Stimulated activated effector memory CD8-positive, alpha-beta T cell treated with anti-CD3 and anti-CD28 coated beads, Interleukin-12 subunit alpha, Interleukin-12 subunit beta, amount 100 ng/mL, for 72 hours (primary cell): ENCODE data around the gene PADI1.

Experiments used
- ATAC-seq: fragments of 150-1000 bp; cut with Tn5 transposase; 2 replicates; pipeline ENCODE4 v1.10.0; 2021
- DNase-seq, 2 donors: peaks; one replicate each; pipeline ENCODE4 v3.0.0; 2021 to 2022; ENCODE audit warnings: low spot score in 2 of 2
- H3K27ac Mint-ChIP-seq: one replicate; pipeline ENCODE4 v1.8.0; 2022; ENCODE audit warnings: mild to moderate bottlenecking, mixed read lengths
- H3K36me3 Mint-ChIP-seq: one replicate; pipeline ENCODE4 v1.8.0; 2022; ENCODE audit warnings: mild to moderate bottlenecking, mixed read lengths
- H3K4me1 Mint-ChIP-seq: one replicate; pipeline ENCODE4 v1.8.0; 2022; ENCODE audit warnings: mixed read lengths
- H3K4me3 Mint-ChIP-seq: one replicate; pipeline ENCODE4 v1.8.0; 2022; ENCODE audit warnings: mild to moderate bottlenecking, mixed read lengths
- H3K9me3 Mint-ChIP-seq: one replicate; pipeline ENCODE4 v1.8.0; 2022; ENCODE audit warnings: mixed read lengths

Gene PADI1

GRCh38 chr1:17201201-17202021, 3.5 kb upstream of the PADI1 start:
- Mint-ChIP-seq H3K27ac (peak overlapping the region; percentile 41), H3K36me3 (no peaks in the 10 kb centered on the region), H3K4me1 (peaks cover 38% of the 10 kb centered on the region), H3K9me3 (no peaks in the 10 kb centered on the region), H3K4me3 (peak overlapping the region; percentile 30)
- no peak for DNase-seq
- ATAC-seq: no peak

DNA sequence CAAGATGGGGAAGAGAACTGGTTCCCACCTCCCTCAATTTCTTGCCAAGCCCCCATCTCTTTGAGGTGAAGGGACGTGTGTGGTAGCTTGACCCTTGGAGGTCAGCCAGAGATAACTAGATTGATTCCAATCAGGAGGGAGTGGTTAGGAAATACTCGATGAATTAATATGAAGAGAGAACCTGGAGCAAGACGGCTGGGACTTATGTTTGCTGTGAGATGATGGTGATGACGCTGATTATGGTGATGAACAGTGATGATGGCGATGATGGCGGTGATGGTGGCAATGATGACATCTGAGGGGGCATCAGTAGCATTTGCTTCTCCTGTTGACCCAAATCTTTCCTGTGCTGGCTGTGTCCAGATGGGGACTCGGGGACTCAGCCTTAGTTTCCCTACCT, 724 bp downstream of the PADI1 start:
- ATAC-seq (no peak), DNase-seq (no peak)
- peaks cover 65% of the 10 kb centered on the region for H3K4me1 Mint-ChIP-seq
- H3K36me3 Mint-ChIP-seq: no peaks in the 10 kb centered on the region
- no peaks in the 10 kb centered on the region for H3K9me3 Mint-ChIP-seq
- H3K4me3 Mint-ChIP-seq: no peak overlapping the region
- peak overlapping the region; percentile 14 for H3K27ac Mint-ChIP-seq

GRCh38 chr1:17206196-17206595, 1.3 kb downstream of the PADI1 start:
- Mint-ChIP-seq H3K4me1 (peaks cover 67% of the 10 kb centered on the region), H3K36me3 (no peaks in the 10 kb centered on the region), H3K27ac (no peak overlapping the region), H3K4me3 (no peak overlapping the region), H3K9me3 (no peaks in the 10 kb centered on the region)
- DNase-seq: no peak
- ATAC-seq: no peak

DNA sequence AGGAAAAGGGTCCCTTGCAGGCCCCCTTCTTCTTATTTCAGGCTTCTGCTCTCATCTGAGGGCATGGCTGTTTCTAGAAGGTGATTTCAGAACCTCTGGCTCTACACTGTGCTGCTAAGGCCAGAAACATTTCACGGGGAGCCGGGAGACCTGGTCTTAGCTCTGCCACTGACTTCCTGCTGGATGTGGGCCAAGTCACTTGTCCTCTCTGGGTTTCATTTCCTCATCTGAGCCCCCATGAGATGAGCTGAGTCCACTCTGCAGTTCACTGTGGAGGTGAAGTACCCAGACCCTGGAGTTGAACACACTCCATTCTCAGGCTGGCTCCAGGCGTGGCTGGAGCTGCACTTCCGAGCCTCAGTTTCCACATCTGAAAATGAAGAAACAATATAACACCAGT, 2.1 kb downstream of the PADI1 start:
- Mint-ChIP-seq H3K9me3 (no peaks in the 10 kb centered on the region), H3K4me3 (no peak overlapping the region), H3K4me1 (peaks cover 60% of the 10 kb centered on the region), H3K27ac (no peak overlapping the region), H3K36me3 (no peaks in the 10 kb centered on the region)
- DNase-seq (no peak), ATAC-seq (no peak)

GRCh38 chr1:17207540-17207939, 2.6 kb downstream of the PADI1 start:
- Mint-ChIP-seq H3K27ac (peak overlapping the region; percentile 57), H3K9me3 (no peaks in the 10 kb centered on the region), H3K36me3 (no peaks in the 10 kb centered on the region), H3K4me3 (no peak overlapping the region), H3K4me1 (peaks cover 62% of the 10 kb centered on the region)
- DNase-seq: no peak
- ATAC-seq: peak; percentile 5

DNA sequence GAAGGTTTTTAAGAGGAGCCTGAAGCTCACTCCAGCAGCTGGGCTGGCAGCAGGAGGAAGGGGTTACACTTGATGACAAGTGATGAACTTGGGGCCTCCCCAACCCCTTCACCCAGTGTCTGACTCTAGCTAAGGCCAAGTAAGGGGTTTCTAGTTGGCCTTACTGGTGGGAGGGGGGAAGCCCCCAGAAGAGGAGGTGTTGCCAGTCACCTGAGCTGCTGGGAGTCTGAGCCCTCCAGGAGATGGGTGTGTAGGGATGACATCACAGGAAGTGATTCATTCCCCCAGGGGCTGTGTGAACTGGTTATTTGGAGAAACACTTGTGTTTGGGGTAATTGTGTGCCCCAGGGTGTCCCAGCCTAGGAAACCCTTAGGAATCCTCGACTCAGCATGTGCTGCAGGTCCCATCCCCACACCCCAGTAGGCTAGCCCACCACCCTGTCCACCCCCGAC, 3.1 kb downstream of the PADI1 start:
- Mint-ChIP-seq H3K4me1 (peaks cover 62% of the 10 kb centered on the region), H3K4me3 (no peak overlapping the region), H3K36me3 (no peaks in the 10 kb centered on the region), H3K27ac (peak overlapping the region; percentile 57), H3K9me3 (no peaks in the 10 kb centered on the region)
- peak; percentile 17 to 56 for DNase-seq
- peak; percentile 92 for ATAC-seq

GRCh38 chr1:17208546-17208945, 3.6 kb downstream of the PADI1 start:
- H3K4me3 Mint-ChIP-seq: no peak overlapping the region
- no peaks in the 10 kb centered on the region for H3K9me3 Mint-ChIP-seq
- no peaks in the 10 kb centered on the region for H3K36me3 Mint-ChIP-seq
- peak overlapping the region; percentile 57 for H3K27ac Mint-ChIP-seq
- H3K4me1 Mint-ChIP-seq: peaks cover 65% of the 10 kb centered on the region
- no peak for DNase-seq
- no peak for ATAC-seq

- H3K4me3 Mint-ChIP-seq: no peak overlapping the region
- peak overlapping the region; percentile 57 for H3K27ac Mint-ChIP-seq
- peaks cover 65% of the 10 kb centered on the region for H3K4me1 Mint-ChIP-seq
Observed at GRCh38 chr1:17209430-17209829, 4.5 kb downstream of the PADI1 start.

DNA sequence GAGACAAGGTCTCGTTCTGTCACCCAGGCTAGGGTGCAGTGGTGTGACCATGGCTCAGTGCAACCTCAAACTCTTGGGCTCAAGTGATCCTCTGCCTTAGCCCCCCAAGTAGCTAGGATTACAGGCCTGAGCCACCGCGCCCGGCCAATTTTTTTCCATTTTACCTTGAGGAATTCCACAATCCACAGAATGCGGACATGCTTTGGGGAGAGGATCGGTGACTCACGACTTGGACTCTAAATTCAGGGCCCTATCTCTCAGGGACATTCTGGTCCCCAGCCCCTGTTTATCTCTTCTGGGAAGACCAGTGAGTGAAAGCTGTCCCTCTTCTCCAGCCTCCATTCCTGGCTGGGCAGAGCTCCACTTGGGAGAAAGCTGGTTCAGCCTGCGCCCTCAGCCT, 5.2 kb downstream of the PADI1 start:
- DNase-seq: no peak
- no peak overlapping the region for H3K4me3 Mint-ChIP-seq
- no peaks in the 10 kb centered on the region for H3K9me3 Mint-ChIP-seq
- no peak for ATAC-seq
- H3K27ac Mint-ChIP-seq: peak overlapping the region; percentile 54
- H3K4me1 Mint-ChIP-seq: peaks cover 69% of the 10 kb centered on the region
- H3K36me3 Mint-ChIP-seq: no peaks in the 10 kb centered on the region

More at GRCh38 chr1:17209430-17209829, 4.5 kb downstream of the PADI1 start:
- H3K9me3 Mint-ChIP-seq: no peaks in the 10 kb centered on the region
- ATAC-seq (no peak), DNase-seq (no peak)
- H3K36me3 Mint-ChIP-seq: no peaks in the 10 kb centered on the region

DNA sequence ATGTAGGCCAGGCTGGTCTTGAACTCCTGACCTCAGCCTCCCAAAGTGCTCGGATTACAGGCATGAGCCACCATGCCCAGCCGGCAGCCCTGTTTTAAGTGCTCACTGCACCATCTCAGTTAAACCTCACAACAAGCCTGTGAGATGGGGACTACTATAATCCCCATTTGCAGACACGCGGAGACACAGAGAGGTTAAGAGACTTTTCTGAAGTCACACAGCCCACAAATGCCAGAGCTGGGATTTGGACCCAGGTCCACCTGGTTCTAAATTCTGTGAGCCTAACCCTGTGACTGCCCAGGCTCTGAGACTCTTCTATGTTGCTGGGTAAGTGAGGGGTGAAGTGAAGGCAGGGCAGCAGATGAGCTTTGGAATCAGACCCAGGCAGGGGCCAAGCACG, 6.4 kb downstream of the PADI1 start:
- H3K27ac Mint-ChIP-seq: no peak overlapping the region
- DNase-seq (no peak), ATAC-seq (no peak)
- H3K4me1 Mint-ChIP-seq: peaks cover 73% of the 10 kb centered on the region
- H3K9me3 Mint-ChIP-seq: no peaks in the 10 kb centered on the region
- H3K36me3 Mint-ChIP-seq: no peaks in the 10 kb centered on the region
- no peak overlapping the region for H3K4me3 Mint-ChIP-seq

- no peaks in the 10 kb centered on the region for H3K9me3 Mint-ChIP-seq
- H3K36me3 Mint-ChIP-seq: no peaks in the 10 kb centered on the region
- H3K4me3 Mint-ChIP-seq: peak overlapping the region; percentile 50
- H3K27ac Mint-ChIP-seq: no peak overlapping the region
- no peak for DNase-seq
- peaks cover 72% of the 10 kb centered on the region for H3K4me1 Mint-ChIP-seq
- ATAC-seq: no peak
Observed at GRCh38 chr1:17212009-17212408, 7.1 kb downstream of the PADI1 start.

DNA sequence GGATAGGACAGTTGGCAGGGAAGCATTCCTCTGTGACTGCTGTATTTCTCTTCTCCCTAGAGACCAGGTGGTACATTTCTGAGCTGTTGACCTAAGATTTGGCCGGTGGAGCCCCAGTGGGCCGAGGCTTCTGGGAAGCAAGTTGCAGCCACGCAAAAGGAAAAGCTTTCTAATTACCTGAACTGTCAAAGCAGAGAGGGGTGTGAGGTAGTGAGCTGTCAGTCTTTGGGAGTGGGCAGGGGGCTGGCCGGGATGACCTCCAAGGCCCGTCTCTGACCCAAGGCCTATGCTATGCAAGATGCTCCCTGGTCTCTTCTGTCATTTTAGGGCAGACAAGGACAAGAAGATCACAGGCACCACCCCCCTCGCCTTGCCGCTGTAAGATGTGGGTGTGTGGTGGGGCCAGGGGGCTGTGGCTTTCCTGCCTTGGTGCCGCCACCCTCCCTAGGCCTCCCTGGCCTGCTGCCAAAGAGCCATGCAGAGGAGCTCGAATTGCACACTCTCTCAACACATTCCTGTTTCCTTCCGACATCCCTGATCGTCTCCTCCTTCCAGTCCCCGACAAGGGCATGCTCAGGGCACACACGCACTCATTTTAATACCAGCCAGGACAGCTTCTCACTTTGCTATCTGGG, 7.7 kb downstream of the PADI1 start:
- Mint-ChIP-seq H3K27ac (peak overlapping the region; percentile 7), H3K36me3 (no peaks in the 10 kb centered on the region), H3K4me1 (peaks cover 66% of the 10 kb centered on the region), H3K4me3 (peak overlapping the region; percentile 50), H3K9me3 (no peaks in the 10 kb centered on the region)
- peak in 1 of 2 donors; percentile 36 for DNase-seq
- peak; percentile 63 for ATAC-seq

- ATAC-seq: no peak
Observed at GRCh38 chr1:17213148-17213781, 8.3 kb downstream of the PADI1 start.

GRCh38 chr1:17213782-17214148, 8.8 kb downstream of the PADI1 start:
- Mint-ChIP-seq H3K27ac (no peak overlapping the region), H3K36me3 (no peaks in the 10 kb centered on the region)

More at GRCh38 chr1:17213148-17213781, 8.3 kb downstream of the PADI1 start:
- peak overlapping the region; percentile 7 for H3K27ac Mint-ChIP-seq
- no peaks in the 10 kb centered on the region for H3K36me3 Mint-ChIP-seq
- no peak for DNase-seq
- H3K4me1 Mint-ChIP-seq: peaks cover 60% of the 10 kb centered on the region
- no peaks in the 10 kb centered on the region for H3K9me3 Mint-ChIP-seq
- peak overlapping the region; percentile 50 for H3K4me3 Mint-ChIP-seq

GRCh38 chr1:17214876-17215544, 10.1 kb downstream of the PADI1 start:
- no peak for DNase-seq
- no peak for ATAC-seq
- no peak overlapping the region for H3K4me3 Mint-ChIP-seq
- no peaks in the 10 kb centered on the region for H3K36me3 Mint-ChIP-seq
- H3K27ac Mint-ChIP-seq: no peak overlapping the region
- peaks cover 51% of the 10 kb centered on the region for H3K4me1 Mint-ChIP-seq
- H3K9me3 Mint-ChIP-seq: no peaks in the 10 kb centered on the region

More at GRCh38 chr1:17213782-17214148, 8.8 kb downstream of the PADI1 start:
- H3K9me3 Mint-ChIP-seq: no peaks in the 10 kb centered on the region
- H3K4me1 Mint-ChIP-seq: peaks cover 55% of the 10 kb centered on the region
- ATAC-seq: no peak
- DNase-seq: no peak
- no peak overlapping the region for H3K4me3 Mint-ChIP-seq
